Lower leg skin (tissue), 4 donors: ENCODE measurements around the gene SFSWAP. TPM values are rescaled to one million over a fixed set of nuclear protein-coding genes. Genes with fewer than 3 reads are reported as not detected.

Source experiments
- DNase-seq, 2 donors: peaks; one replicate each; pipeline ENCODE4 v3.0.0-alpha.2; 2019; ENCODE audit warnings: low spot score in 2 of 2
- H3K4me3 ChIP-seq: fragments of 200-600 bp; sonication (generic); 2 replicates; pipeline ENCODE4 v1.5.1; 2017; ENCODE audit warnings: mild to moderate bottlenecking, low read depth; ENCODE audit not compliant: poor library complexity, severe bottlenecking
- POLR2A ChIP-seq, 2 donors: fragments of 450-650 bp; IDR thresholded peaks; one replicate each; pipeline ENCODE4 v1.6.1; 2016 to 2017; ENCODE audit warnings: antibody characterized with exemption in 2 of 2, mild to moderate bottlenecking in 1 of 2, moderate library complexity in 1 of 2
- WGBS, 2 donors: methylation state at CpG; one replicate each; pipeline ENCODE4 v1.1.5; 2018; 5-methylcytosine and 5-hydroxymethylcytosine counted together
- intact Hi-C: fragments of 100-400 bp; cut with DNase I; formaldehyde crosslinking; loops from one replicate; pipeline ENCODE4 v1.15.0; 2023; ENCODE audit warnings: low total_unique reads
- total RNA-seq, 4 donors: library from RNA; depleted of rRNA; stranded (reverse); fragments of >200 nt; gene quantifications; one replicate each; pipeline ENCODE4 v1.1.0, GENCODE V29; 2016
- TF ChIP-seq, protein P1 (sequence below), 3 donors: fragments of 450-650 bp; IDR thresholded peaks; one replicate each; pipeline ENCODE4 v1.5.1; 2016; ENCODE audit warnings: antibody characterized with exemption in 3 of 3, mild to moderate bottlenecking in 3 of 3, moderate library complexity in 2 of 3

The SFSWAP gene
- total RNA-seq, 4 donors from 2014 or later = 31.0 to 56.3 (median 38.5) TPM

DNA sequence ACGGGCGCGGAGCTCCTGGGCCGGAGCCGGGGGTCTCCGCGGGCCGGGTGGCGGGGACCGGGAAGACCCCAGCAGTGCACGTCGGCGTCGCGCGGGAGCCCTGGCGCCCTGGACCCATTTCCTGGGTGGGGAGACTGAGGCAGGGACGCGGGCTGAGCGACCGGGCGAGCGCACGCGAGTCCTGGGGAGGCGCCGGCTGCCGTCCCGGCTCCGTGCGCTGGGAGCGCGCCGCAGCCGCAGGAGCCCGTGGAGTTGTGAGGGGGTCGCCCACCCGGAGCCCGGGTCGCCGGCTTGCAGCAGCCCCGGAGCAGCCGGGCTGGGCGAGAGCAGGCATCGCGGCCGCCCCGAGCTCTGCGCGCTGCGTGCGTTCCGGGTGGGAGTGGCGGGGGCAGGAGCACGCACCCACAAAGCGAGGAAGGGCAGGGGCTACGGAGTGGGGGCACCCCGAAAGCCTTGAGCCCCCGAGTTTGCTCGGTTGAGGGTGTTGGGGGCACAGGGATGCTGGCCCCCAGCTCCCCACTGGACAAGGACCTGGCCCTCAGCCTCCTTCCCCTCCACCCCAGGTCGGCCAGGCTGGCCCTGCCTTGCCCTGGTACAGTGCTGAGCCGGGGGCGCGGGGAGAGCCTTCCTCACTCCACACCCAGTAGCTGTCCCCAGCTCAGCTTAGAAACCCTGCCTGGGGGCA is 117.9 kb downstream of the SFSWAP start:
- peak overlapping the region; percentile 35 for H3K4me3 ChIP-seq
- DNase-seq = no peak
- 1 to 2% methylated on average over 26 to 39 of the region's 64 CpGs for WGBS, 2 donors
- TF ChIP-seq, protein P1, sequence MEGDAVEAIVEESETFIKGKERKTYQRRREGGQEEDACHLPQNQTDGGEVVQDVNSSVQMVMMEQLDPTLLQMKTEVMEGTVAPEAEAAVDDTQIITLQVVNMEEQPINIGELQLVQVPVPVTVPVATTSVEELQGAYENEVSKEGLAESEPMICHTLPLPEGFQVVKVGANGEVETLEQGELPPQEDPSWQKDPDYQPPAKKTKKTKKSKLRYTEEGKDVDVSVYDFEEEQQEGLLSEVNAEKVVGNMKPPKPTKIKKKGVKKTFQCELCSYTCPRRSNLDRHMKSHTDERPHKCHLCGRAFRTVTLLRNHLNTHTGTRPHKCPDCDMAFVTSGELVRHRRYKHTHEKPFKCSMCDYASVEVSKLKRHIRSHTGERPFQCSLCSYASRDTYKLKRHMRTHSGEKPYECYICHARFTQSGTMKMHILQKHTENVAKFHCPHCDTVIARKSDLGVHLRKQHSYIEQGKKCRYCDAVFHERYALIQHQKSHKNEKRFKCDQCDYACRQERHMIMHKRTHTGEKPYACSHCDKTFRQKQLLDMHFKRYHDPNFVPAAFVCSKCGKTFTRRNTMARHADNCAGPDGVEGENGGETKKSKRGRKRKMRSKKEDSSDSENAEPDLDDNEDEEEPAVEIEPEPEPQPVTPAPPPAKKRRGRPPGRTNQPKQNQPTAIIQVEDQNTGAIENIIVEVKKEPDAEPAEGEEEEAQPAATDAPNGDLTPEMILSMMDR (IDR thresholded peaks at IDR 0.05) = no peak
- TF ChIP-seq POLR2A (IDR thresholded peaks at IDR 0.05) = no peak
- intact Hi-C loops = no loop called here

- WGBS, 2 donors = 3 to 4% methylated on average over 21 to 27 of the region's 27 CpGs
- intact Hi-C loops = no loop called here
- no peak overlapping the region for H3K4me3 ChIP-seq
- TF ChIP-seq POLR2A (IDR thresholded peaks at IDR 0.05) = no peak
- TF ChIP-seq, protein P1 (IDR thresholded peaks at IDR 0.05) = no peak
- peak in 1 of 2 donors; percentile 89 for DNase-seq
Measured at GRCh38 chr12:131829356-131829747, 118.5 kb downstream of the SFSWAP start.

- intact Hi-C loops = no loop called here
- TF ChIP-seq POLR2A (IDR thresholded peaks at IDR 0.05) = no peak
- TF ChIP-seq, protein P1 (IDR thresholded peaks at IDR 0.05) = no peak
- 14 to 19% methylated on average over 15 to 16 of the region's 28 CpGs for WGBS, 2 donors
- no peak overlapping the region for H3K4me3 ChIP-seq
- peak in 1 of 2 donors; percentile 88 for DNase-seq
Measured at GRCh38 chr12:131829791-131830334, 119.0 kb downstream of the SFSWAP start.

GRCh38 chr12:131830335-131830913 is 119.5 kb downstream of the SFSWAP start:
- WGBS, 2 donors = 0% methylated on average over 9 to 21 of the region's 50 CpGs
- no peak overlapping the region for H3K4me3 ChIP-seq
- peak; percentile 56 to 96 for DNase-seq
- TF ChIP-seq, protein P1 (IDR thresholded peaks at IDR 0.05) = no peak
- no peak for TF ChIP-seq POLR2A (IDR thresholded peaks at IDR 0.05)
- intact Hi-C loops = no loop called here

DNA sequence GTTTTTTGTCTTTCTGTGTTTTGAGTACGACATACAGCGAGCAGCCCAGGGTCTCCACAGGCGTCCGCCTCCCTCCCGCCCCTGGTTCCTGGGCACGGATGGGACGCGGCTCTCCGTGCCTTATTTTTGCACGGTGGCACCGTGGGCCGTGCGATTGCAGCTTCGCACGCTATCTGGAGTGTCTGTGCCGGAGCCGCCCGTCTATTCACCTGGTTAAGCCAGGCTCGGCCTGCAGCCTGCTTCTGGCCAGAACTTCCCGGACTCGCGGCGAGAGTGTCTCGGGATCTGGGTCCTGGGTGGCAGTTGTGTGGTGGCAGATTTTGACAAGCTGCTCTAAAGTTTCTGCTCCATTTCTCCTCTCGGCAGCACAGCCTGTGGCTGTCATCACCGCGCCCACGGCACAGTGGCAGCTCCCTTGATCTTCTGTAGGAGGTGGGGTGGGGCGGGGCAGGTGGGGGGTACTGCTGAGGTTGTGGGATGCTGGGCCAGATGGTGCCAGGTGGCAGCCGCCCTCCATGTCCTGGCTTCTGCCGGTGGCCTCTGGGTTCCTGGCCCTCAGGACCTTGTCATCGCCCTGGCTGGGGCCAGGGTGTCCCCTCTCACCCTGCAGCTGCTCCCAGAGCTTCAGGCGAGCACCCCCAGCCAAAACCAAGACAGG is 120.2 kb downstream of the SFSWAP start:
- no peak overlapping the region for H3K4me3 ChIP-seq
- DNase-seq = peak in 1 of 2 donors; percentile 87
- TF ChIP-seq, protein P1 (IDR thresholded peaks at IDR 0.05) = no peak
- no peak for TF ChIP-seq POLR2A (IDR thresholded peaks at IDR 0.05)
- WGBS, 2 donors = 0 to 1% methylated on average over 32 to 33 of the region's 33 CpGs
- intact Hi-C loops = no loop called here
